GM18861 (cell line): ENCODE results near the gene RNF123.

Experiments
- ATAC-seq: cut with Tn5 transposase; IDR thresholded peaks from one replicate; pipeline ENCODE4 v1.9.1; 2021; ENCODE audit not compliant: unreplicated experiment

The RNF123 gene

GRCh38 chr3:49717959-49718857 is 28.9 kb downstream of the RNF123 start:
- ATAC-seq, result no peak

DNA sequence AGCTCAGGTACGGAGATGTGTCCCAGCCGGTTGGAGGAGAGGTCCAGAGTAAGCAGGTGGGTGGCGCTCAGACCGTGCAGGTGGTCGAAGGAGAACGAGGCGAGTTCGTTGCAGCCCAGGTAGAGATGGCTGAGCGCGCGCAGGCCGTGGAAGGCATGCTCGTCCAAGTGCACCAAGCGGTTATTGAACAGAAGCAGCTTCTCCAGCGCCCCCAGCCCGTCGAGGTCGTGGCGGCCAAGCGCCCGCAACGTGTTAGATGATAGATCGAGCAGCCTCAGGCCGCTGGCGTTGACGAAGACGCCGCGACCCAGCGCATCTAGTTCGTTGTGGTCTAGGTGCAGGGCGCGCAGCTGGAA is 29.5 kb downstream of the RNF123 start:
- ATAC-seq, result no peak

GRCh38 chr3:49719214-49719884 is 30.0 kb downstream of the RNF123 start, which contains the start of gene AMIGO3:
Gene AMIGO3, minus strand, starts transcription at chr3:49719684. Its CDS starts 219 bp downstream, at chr3:49719465.
- peak; percentile 37 for ATAC-seq

DNA sequence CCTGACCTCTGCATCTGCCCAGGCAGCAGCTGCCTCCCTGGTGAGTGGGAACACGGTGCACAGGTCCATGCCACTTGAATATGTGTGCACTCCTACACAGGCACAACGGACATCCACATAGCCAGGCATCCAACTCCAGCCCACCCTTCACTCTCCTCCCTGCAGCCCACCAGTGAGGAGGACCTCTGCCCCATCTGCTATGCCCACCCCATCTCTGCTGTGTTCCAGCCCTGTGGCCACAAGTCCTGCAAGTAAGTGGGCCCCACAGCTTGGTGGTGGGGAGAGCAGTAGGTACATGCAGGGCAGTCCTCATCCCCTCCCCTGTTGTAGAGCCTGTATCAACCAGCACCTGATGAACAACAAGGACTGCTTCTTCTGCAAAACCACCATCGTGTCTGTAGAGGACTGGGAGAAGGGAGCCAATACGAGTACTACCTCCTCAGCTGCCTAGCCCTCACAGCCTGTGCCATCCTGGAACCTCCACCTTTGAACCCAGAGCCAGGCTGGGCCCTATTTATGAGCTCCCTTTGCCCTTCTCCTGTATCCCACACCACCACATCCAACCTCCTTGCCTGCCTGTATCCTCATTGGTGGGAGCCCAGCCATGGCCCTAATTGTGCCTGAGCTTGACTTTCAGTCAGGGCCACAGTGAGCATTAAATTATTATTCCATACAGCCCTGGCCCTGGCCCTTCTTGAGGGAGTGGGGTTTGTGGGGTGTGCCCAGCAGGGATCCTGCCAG is 31.7 kb downstream of the RNF123 start:
- ATAC-seq, result no peak

- no peak for ATAC-seq
These were observed 32.2 kb downstream of the RNF123 start for GRCh38 chr3:49721596-49721895.

- no peak for ATAC-seq
These were observed 32.8 kb downstream of the RNF123 start for GRCh38 chr3:49721896-49722781.

- no peak for ATAC-seq
These were observed 33.5 kb downstream of the RNF123 start for GRCh38 chr3:49722896-49723295.

GRCh38 chr3:49723296-49723627 is 33.9 kb downstream of the RNF123 start:
- no peak for ATAC-seq

- ATAC-seq, result peak; percentile 75
These were observed 34.5 kb downstream of the RNF123 start, which contains the start of gene GMPPB for GRCh38 chr3:49723628-49724551. Gene GMPPB, minus strand, starts transcription at chr3:49723951. Its CDS starts 225 bp downstream, at chr3:49723726.

GRCh38 chr3:49724586-49724985 is 35.2 kb downstream of the RNF123 start:
- ATAC-seq, result no peak

DNA sequence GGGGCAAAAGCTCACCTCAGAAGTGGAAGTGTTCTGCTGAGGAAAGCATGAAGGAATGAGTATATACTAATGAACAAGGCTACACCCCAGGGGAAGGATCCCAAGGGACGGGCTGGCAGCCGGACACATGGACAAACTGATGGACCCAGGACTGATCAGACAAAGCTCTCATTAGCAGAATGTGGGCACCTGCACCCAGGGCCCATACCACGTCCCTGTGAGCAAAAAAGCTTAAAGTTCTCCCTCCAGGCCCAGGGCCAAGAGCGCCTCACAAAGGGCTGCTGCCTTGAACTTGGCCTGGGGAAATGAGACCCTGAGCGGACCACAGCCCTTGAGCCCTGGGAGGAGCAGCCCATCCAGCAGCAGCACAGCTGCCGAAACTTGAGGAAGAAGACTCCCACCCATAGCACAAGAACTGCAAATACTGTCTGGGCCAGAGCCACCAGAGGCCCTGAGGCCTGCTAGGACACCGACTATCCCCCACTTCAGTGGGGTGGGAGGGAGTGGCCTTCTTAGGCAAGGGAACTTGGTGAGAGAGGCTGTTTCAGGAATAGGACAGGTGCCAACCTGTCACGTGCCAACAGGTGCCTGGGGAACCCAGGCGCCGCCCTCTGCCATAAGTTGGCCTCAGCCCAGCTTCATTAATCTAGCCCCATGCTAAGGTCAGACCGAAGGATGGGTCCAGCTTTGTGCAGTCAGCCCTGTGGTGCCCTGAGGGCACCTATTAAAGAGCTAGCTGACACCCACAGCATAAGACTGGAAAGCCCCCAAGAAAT is 36.7 kb downstream of the RNF123 start:
- no peak for ATAC-seq

DNA sequence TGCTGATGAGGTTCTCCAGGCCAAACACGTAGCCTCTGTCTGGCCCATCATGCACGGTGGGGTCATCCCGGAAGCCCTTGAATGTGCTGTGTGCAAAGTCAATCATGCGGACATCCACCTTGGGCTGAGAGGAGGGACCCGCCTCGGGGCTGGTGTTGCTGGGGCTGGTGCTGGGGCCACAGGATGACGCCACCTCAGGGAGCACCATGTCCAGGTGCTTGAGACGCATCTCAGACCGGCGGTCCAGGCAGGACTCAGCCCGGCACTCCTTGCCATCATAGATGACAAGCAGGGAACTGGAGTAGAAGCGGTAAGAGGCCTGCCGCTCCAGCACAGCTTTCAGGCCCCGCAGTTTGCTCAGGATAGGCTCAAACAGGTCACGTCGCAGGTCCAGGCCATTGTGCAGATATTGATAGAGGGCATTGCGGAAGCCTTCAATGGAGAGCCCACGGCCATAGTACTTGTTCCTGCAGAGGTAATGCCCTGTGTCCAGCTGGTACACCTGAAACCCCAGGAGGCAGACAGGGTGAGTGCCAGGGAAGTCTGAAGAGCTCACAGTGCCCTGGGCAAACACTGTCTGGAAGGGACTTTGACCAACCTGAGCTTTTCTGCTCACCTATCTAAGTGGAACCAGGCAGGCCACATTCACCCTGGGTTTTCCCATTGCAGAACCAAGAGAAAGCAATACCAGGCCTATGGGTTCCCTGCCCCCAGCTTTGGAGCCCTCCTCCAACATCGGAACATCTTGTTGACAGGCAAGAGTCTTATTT is 38.0 kb downstream of the RNF123 start:
- no peak for ATAC-seq

GRCh38 chr3:49727924-49728361 is 38.6 kb downstream of the RNF123 start:
- ATAC-seq, result no peak

DNA sequence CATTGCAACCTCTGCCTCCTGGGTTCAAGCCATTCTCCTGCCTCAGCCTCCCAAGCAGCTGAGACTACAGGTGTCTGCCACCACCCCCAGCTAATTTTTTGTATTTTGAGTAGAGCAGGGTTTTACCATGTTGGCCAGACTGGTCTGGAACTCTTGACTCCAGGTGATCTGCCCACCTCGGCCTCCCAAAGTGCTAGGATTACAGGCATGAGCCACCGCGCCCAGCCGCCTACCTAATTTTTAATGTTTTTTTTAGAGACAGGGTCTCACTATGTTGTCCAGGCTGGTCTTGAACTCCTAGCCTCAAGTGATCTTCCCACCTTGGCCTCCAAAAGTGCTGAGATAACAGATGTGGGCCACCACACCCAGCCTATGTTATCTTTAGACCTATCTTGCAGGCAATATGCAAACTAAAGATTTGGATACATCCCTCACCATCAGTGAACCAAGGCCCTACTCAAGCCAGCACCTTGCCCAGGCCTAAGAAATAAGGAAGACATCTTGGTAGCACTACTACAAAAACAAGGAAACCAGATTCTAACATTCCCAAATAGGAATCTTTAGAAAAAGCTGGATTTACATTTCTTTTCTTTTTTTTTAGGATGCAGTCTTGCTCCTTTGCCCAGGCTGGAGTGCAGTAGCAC is 40.7 kb downstream of the RNF123 start:
- no peak for ATAC-seq

GRCh38 chr3:49732597-49732996 is 43.2 kb downstream of the RNF123 start:
- no peak for ATAC-seq

DNA sequence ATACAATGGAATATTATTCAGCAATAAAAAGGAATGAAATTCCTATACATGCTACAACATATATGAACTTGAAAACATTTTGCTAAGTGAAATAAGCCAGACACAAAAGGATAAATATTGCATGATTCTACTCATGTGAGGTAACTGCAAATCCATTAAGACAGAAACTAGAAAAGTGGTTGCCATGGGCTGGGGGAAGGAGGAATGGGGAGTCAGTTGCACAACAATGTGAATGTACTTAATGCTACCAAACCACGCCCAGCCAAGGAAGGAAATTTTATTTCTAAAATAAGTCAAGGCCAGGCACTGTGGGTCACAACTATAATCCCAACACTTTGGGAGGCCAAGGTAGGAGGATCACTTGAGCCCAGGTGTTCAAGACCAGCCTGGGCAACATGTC is 44.2 kb downstream of the RNF123 start:
- ATAC-seq, result no peak

DNA sequence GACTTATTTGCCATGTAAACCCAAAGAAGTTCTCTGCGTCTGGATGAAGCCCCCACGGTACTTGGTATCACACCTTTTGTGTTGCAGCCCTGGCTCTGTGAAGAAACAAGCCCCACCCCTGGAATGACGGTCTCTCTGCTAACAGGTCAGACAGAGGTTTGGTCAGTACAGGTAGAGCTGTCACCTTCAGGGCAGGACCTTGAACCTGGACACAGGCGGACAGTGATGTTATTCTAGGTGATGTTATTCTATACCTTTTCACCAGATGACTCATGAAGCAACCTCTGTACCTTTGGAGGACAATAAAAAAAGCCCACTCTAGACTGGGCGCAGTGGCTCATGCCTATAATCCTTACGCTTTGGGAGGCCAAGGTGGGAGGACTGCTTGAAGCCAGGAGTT is 45.4 kb downstream of the RNF123 start:
- no peak for ATAC-seq
